SKM-1 treated with dmso at 0.1 percent for 144 hours (cell line): Measurements from ENCODE around the gene SMARCA4.

ENCODE experiments used
- DNase-seq: peaks from one replicate; lab custom pipeline; 2025; ENCODE audit not compliant: unreplicated experiment; lab: John Stamatoyannopoulos, UW

The SMARCA4 gene

GRCh38 chr19:11028146-11028545, 67.3 kb downstream of the SMARCA4 start:
- DNase-seq, result no peak

- no peak for DNase-seq
Observed at GRCh38 chr19:11031421-11032070, 70.7 kb downstream of the SMARCA4 start.

GRCh38 chr19:11033251-11033650, 72.4 kb downstream of the SMARCA4 start:
- DNase-seq, result no peak

GRCh38 chr19:11033763-11034162, 72.9 kb downstream of the SMARCA4 start:
- no peak for DNase-seq

GRCh38 chr19:11034449-11035213, 73.8 kb downstream of the SMARCA4 start:
- no peak for DNase-seq

- peak; percentile 42 for DNase-seq
Observed at GRCh38 chr19:11035441-11036377, 74.9 kb downstream of the SMARCA4 start.

- no peak for DNase-seq
Observed at GRCh38 chr19:11038511-11038910, 77.7 kb downstream of the SMARCA4 start.

GRCh38 chr19:11041194-11041593, 80.4 kb downstream of the SMARCA4 start:
- no peak for DNase-seq

GRCh38 chr19:11041966-11042627, 81.3 kb downstream of the SMARCA4 start:
- no peak for DNase-seq

GRCh38 chr19:11044431-11044830, 83.6 kb downstream of the SMARCA4 start:
- DNase-seq, result no peak

- DNase-seq, result no peak
Observed at GRCh38 chr19:11045536-11045935, 84.7 kb downstream of the SMARCA4 start.

GRCh38 chr19:11046605-11047354, 86.0 kb downstream of the SMARCA4 start:
- no peak for DNase-seq

- DNase-seq, result no peak
Observed at GRCh38 chr19:11047866-11048265, 87.0 kb downstream of the SMARCA4 start.

- no peak for DNase-seq
Observed at GRCh38 chr19:11050323-11051114, 89.7 kb downstream of the SMARCA4 start.

GRCh38 chr19:11053817-11054195, 93.0 kb downstream of the SMARCA4 start:
- no peak for DNase-seq

- no peak for DNase-seq
Observed at GRCh38 chr19:11054200-11054599, 93.4 kb downstream of the SMARCA4 start.

- no peak for DNase-seq
Observed at GRCh38 chr19:11054628-11055027, 93.8 kb downstream of the SMARCA4 start.

- DNase-seq, result no peak
Observed at GRCh38 chr19:11058246-11059030, 97.6 kb downstream of the SMARCA4 start.
